CD4-positive, alpha-beta T cell treated with Interleukin-1 beta for 1 hour (primary cell): Measurements from ENCODE around the gene ARHGAP27.
A peak's percentile ranks its signal among the peaks of the same experiment; 100 is the strongest.
"Not testable (repeated sequence)": the region's sequence is repeated elsewhere in the genome, so short reads cannot be mapped to it uniquely, and the experiment has no call there.

Experiments
- DNase-seq, 2 donors: peaks; one replicate each; pipeline ENCODE4 v3.0.0-alpha.2; 2020 to 2022

Gene ARHGAP27

DNA sequence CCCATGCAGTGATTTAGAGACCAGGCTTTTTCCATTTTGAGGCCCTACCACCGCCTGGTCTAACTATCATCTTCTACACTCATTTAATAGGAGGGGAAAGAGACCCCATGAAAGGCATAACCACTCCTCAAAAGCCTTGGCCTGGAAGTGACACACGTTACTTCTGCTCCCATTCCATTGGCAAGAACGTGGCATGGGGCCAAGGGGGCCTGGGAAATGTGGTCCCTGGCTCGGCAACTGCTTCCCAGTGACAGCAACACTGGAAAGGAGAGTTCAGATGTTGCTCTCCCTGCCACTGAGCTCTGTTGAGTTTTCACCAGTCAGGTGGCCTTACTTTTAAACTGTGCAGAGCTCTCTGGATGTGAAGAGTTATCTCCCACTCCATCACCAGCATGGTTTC is 70.7 kb downstream of the ARHGAP27 start:
- no peak for DNase-seq

- no peak for DNase-seq
These were observed 71.2 kb downstream of the ARHGAP27 start for GRCh38 chr17:45361451-45361850.

GRCh38 chr17:45357364-45357997 is 75.2 kb downstream of the ARHGAP27 start:
- no peak for DNase-seq

DNA sequence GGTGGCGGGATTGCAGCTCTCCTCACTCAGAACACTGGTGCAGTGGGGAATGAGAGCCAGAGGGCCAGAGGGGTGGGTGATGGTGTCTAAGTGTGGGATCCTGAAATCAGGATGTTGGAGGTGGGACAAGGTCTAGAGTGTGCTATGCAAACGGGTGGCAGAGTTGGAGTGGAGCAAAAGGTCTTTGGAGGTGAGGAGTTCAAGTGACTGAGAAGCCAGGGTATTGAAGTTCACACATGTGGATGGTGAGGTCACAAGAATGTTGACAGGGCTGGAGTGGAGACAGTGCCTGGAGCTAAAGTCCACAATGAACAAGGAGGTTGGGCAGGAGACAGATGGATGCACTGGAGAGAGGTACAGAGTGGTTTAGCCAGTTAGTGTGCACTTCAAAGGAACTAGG is 77.6 kb downstream of the ARHGAP27 start:
- no peak for DNase-seq

GRCh38 chr17:45353043-45353442 is 79.6 kb downstream of the ARHGAP27 start:
- DNase-seq: peak in 1 of 2 donors; percentile 57

GRCh38 chr17:45351831-45352230 is 80.8 kb downstream of the ARHGAP27 start:
- no peak for DNase-seq

GRCh38 chr17:45347444-45347843 is 85.2 kb downstream of the ARHGAP27 start:
- no peak for DNase-seq

GRCh38 chr17:45346216-45347015 is 86.3 kb downstream of the ARHGAP27 start:
- no peak for DNase-seq

GRCh38 chr17:45345554-45346215 is 87.0 kb downstream of the ARHGAP27 start:
- no peak for DNase-seq

DNA sequence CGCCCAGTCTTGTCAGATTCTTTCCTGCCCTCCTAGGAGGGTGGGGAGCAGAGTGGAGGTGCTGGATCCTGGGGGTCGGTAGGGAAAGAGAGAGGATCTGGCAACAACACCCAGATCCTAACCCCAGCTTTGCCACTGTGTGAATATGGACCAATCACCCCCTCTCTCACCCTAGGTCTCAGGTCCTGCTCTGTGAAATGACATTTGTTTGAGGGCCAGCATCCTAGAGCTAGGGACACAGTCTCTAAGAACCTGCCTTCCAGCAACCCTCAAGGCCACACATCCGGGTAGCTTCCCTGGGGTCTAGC is 87.5 kb downstream of the ARHGAP27 start:
- DNase-seq: no peak

DNA sequence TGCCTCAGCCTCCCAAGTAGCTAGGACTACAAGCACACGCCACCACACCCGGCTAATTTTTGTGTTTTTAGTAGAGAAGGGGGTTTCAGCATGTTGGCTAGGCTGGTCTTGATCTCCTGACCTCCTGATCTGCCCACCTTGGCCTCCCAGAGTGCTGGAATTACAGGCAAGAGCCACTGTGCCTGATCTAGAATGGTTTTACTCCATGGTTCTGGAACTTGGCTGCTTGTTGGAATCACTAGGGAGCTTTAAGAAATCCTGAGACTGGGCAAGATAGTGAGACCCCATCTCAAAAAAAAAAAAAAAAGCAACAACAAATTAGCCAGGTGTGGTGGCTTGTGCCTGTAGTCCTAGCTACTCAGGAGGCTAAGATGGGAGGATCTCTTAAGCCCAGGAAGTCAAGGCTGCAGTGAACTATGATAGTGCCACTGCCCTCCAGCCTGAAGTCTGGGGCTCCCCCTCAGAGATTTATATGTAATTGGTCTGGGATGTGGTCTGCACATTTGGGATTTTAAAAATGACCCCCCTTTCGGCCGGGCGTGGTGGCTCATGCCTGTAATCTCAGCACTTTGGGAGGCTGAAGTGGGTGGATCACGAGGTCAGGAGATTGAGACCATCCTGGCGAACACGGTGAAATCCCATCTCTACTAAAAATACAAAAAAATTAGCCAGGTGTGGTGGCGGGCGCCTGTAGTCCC is 88.6 kb downstream of the ARHGAP27 start:
- not testable (repeated sequence) for DNase-seq
